HG03558 (cell line): Measurements from ENCODE around the gene PPFIA4.
"Not testable (repeated sequence)": the region's sequence is repeated elsewhere in the genome, so short reads cannot be mapped to it uniquely, and the experiment has no call there.

Experiments
- ATAC-seq: cut with Tn5 transposase; IDR thresholded peaks from one replicate; pipeline ENCODE4 v1.9.1; 2021; ENCODE audit warnings: moderate number of reproducible peaks; ENCODE audit not compliant: unreplicated experiment; ENCODE audit errors: extremely low read depth

Gene PPFIA4

DNA sequence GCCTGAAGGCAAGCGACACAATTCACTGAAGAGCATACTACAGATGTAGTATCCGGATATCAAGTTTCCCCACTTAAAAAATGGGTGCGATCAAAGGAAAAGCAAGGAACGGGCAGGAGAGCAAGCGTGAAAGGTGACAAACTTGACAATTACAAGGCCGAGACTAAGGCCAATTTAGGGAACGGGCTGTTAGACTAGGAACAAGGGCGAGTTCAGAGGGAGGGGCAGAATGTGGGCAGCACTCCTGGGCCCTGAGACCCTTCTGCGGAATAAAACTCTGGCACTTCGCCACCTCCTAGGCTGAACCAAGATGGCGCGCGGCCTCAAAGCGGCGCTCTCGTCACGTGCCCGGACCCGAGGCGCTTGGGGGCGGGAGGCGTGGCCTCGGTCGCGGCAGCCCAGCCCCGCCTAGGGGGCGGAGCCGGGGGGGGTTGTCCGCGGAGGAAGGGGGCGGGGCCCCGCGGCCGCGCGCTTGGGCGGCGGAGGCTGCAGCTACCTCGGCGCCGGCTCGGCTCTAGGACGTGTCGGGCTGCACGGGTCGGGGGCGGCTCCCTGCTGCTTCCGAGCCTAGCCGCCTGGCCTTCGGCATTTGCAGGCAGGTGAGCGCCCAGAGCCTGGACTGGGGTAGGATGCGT lies at the start of gene PPFIA4:
Gene PPFIA4, plus strand, starts transcription at position 461 of the 635 bp plus-strand sequence. CDS start 12,518 bp downstream, outside the sequence.
- ATAC-seq = peak; percentile 44

DNA sequence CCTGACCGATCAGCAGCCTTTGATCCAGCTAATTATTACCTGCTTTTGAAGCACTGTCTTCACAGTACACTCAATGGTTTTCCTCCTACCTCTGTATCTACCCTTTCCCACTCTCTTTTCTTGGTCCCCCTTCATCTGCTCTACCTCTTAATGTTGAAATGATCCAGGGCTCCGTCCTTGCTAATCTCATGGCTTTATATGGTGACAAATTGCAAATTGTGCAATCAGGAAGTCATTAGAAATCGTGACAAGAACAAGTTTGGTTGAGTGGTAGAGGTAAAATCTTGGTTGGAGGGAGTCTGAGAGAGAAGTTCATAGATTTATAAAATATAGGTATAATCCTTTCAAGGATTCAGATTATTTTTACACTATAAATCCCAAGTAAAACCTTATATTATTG lies 49.7 kb upstream of the PPFIA4 start:
- ATAC-seq = no peak

DNA sequence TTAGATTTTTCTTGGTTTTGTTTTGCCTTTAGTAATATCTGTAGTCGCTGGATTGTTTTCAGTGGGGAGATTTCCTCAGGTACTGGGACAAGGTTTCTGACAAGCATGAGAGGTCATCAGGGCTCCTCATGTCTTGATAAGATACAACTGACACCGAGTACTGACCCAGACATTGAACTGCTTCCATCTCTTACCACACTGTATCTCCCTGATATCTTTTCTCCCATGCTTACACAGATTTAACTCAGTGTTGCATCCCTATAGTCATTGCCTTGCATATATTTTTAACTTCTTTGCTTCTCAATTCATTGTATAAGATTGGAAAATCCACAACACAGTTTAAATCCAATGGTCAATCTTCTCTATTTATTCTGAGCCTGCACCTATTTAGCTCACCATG lies 46.8 kb upstream of the PPFIA4 start:
- ATAC-seq = no peak

DNA sequence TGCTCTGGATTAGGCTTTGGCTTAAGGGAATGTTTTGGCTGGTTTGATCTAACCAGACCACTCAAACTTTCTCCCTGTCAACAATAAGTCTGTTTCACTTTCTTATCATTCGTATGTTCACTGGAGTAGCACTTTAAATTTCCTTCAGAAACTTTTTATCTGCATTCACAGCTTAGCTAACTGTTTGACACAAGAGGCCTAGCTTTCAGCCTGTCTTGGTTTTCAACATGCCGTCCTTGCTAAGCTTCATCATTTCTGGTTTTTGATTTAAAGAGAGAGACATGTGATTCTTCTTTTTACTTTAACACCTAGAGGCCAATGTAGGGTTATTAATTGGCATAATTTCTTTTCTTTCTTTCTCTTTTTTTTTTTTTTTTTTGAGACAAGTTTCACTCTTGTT lies 44.4 kb upstream of the PPFIA4 start:
- no peak for ATAC-seq

DNA sequence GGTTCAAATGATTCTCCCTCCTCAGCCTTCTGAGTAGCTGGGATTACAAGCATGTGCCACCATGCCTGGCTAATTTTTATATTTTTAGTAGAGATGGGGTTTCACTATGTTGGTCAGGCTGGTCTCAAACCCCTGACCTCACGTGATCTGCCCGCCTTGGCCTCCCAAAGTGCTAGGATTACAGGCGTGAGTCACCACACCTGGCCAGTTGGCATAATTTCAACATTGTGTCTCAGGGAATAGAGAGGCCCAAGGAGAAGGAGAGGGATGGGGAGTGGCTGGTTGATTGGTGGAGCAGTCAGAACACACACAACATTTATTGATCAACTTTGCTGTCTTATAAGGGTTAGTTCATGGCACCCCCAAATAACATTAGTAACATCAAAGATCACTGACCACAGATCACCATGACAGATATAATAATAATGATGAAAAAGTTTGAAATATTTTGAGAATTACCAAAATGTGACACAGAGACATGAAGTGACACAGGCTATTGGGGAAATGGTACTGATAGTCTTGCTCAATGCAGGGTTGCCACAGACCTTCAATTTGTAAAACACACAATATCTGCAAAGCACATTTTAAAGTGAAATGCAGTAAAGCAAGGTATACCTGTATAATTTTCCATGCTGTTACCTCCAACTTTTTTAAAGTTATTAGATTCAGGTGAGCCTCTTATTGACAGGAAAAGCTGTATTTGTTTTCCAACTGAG lies 43.4 kb upstream of the PPFIA4 start:
- ATAC-seq = no peak

DNA sequence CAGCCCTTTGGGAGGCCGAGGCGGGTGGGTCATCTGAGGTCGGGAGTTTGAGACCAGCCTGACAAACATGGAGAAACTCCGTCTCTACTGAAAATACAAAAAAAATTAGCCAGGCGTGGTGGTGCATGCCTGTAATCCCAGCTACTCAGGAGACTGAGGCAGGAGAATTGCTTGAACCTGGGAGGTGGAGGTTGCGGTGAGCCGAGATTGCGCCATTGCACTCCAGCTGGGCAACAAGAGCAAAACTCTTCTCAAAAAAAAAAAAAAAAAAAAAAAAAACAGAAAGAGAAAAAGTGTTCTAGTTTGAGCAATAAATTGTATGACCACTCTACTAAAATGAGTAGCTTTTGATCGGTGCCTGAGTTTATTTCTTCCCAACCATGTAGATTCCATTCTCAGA lies 40.2 kb upstream of the PPFIA4 start:
- ATAC-seq = not testable (repeated sequence)

DNA sequence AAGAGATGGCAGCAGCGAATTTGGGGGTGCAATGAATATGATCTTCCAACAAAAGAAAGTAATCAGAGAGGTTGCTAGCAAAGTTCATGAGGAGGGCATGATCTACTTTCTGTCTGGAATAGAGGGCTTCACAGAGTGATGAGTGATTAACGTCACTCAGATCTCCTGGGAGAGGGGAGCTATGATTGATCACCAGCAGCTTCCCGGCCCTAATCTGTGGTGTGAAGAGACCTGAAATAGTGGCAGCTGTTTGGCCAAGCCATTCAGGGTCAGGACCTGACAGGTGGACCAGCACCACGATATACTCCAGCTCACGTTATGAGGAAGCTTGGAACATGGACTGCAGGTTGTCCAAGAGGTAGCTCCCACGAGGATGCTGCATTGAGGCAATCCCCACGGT lies 39.0 kb upstream of the PPFIA4 start:
- ATAC-seq = no peak

DNA sequence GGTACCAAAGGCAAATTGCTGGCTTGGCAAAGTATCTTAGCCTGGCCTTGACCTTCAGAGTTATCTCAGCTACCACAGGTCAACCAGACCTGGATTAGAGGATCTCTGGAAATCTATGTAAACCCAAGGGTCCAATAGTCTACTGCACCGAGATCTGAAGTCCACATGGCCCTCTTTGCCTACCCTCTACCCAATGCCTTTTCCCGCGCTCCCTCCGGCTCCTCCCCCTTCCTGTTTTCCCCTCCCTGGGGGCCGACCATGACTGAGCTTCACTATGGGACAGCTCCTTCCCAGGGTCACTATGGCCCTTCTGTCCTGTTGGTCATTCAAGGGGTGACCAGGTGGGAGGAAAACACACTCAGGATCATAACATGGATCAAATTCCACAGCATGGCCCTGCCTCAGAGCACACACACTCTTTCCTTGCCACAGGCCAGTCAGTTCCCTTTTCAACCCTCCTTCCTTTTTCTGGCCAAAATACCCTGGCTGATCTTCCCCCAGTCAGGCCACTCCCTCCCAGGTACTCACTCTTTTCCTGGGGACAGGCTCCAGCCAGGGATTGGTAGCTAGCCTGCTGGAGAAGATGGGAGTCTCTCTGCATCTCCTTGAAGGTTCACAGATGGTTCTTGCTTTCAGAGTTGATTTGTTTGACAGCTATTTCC lies 38.2 kb upstream of the PPFIA4 start:
- no peak for ATAC-seq

DNA sequence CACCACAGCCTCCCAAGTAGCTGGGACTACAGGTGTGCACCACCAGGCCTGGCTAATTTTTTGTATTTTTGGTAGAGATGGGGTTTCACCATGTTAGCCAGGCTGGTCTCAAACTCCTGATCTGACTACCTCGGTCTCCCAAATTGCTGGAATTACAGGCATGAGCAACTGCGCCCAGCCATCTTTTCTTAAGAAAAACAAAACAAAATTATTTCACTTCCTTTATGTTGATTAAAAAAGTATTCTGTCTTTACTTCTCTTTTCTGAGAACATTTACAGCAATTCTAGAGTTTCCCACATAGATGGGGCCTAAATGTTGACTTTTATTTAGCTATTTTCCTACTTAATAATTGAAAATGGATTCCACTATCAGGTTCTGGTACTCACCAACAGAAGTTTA lies 36.4 kb upstream of the PPFIA4 start:
- no peak for ATAC-seq

DNA sequence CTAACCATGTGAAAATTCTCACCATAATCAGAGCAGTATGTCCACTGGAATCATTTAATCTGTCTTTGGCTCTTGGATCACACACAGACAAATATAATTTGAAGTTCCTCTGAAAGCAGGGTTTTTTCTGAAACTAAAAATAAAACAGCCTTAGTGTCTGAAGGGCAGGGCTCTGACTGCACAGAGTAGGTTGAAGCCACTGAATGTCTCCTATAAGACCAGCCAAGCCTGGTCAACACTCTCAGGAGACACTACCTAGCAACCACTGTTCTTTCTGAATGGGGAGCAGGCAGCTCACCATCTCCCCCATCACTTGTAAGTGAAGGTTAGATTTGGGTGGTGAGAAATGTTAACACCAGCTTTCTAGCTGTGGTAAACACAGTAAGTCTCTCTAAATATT lies 35.2 kb upstream of the PPFIA4 start:
- ATAC-seq = no peak

DNA sequence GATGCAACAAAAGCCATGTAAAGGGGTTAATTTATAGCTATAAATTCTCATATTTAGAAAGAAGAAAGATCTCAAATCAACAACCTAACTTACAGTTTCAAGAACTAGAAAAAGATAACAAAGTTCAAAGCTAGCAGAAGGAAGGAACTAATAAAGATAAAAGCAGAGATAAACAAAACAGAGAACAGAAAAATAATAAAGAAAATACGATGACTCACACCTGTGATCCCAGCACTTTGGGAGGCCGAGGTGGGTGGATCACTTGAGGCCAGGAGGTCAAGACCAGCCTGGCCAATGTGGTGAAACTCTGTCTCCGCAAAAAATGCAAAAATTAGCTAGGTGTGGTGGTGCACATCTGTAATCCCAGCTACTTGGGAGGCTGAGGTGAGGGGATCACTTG lies 31.5 kb upstream of the PPFIA4 start:
- no peak for ATAC-seq

DNA sequence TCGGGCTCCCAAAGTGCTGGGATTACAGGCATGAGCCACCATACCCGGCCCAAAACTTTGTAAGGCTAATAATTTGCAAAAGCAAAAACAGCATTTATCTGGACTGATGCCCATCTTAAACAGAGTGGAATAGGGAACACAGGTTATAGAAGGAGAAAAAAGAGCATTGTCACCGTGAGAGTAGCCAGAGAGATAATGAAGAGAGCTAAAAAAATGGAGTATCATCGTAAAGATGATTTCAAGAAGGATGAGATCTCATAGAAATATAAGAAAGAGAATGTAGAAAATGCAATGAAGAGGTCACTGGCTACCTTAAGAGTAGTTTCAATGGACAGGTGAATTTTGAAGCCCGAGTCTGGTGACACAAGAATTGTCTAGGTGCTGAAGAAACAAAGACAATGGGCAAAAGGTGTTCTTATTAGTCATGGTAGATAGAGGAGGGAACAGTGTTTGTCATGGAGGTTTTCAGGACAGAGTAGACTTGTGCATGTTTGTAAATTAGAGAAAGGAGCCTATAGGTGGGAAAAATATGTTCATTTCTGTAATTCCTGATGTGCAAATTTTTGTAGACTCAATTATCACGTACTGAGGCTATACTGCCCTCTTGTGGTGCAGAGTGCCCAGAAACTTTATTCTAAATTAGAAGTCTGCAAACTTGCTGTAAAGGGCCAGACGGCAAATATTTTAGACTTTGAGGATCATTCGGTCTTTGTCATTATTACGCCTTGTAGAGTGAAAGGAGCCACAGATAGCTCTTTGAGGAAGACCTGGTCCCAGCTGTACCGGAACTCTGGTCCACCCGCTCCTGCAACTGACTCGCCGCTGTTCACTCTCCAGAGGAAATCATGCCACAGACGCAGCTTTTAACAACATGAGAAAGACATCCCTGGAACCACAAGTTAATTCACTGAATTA lies 27.2 kb upstream of the PPFIA4 start:
- no peak for ATAC-seq

DNA sequence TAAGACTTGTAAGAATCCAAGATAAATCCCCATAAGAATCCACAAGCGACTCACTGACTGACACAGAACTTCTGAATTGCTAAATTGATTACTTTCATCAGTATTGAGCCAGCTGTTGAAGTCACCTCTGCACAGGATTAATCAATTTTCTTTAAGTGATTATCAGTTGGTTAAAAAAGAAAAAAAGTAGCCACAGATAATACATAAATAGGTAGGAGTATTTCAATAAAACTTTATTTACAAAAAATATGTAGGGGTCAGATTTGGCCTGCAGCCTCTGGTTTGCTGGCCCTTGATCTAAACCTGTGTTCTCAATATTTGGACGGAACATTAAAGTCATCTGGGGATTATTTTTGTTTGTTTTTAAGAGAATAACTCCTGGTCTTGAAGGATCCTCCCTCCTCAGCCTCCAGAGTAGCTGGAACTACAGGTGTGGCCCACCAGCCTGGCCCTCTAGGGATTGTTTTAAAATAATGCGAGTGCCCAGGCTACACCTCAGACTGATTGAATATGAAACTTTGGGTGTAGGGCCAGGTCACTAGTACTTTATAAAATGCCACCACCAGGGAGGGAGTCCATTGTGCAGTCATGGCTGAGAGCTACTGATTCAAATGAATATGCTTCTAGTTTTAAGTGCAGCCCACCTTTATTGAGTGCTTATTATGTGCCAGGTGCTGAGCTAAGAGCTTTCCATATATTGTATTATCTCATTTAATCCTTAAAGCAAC lies 25.9 kb upstream of the PPFIA4 start:
- no peak for ATAC-seq

DNA sequence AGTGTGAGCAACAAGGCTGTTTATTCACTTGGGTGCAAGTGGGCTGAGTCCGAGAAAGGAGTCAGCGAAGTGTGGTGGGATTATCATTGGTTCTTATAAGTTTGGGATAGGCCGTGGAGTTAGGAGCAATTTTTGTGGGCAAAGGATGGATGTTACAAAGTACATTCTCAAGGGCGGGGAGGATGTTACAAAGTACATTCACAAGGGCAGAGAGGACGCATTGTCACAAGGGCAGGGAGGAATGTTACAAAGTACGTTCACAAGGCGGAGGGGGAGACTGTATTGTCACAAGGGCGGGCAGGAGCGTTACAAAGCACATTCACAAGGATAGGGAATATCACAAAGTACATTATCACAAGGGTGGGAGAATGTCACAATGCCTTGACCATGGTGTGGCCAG lies 24.3 kb upstream of the PPFIA4 start:
- no peak for ATAC-seq

DNA sequence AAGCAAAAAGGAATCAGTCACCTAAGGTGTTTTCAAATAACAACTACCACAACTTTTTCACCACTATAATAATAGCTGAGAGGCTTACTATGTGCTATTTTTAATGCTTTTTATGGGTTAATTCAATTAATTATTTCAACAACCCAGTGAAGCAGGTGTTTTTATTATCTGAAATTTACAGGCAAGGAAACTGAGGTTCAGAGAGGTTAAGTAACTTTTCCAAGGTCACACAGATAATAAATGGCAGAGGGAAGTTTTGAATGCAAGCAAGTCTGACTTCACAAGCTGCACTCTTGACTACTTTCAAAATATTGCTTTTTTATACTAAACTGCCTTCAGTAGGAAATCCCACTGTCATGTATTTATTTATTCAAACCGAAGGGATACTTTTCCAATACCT lies 23.3 kb upstream of the PPFIA4 start:
- no peak for ATAC-seq

DNA sequence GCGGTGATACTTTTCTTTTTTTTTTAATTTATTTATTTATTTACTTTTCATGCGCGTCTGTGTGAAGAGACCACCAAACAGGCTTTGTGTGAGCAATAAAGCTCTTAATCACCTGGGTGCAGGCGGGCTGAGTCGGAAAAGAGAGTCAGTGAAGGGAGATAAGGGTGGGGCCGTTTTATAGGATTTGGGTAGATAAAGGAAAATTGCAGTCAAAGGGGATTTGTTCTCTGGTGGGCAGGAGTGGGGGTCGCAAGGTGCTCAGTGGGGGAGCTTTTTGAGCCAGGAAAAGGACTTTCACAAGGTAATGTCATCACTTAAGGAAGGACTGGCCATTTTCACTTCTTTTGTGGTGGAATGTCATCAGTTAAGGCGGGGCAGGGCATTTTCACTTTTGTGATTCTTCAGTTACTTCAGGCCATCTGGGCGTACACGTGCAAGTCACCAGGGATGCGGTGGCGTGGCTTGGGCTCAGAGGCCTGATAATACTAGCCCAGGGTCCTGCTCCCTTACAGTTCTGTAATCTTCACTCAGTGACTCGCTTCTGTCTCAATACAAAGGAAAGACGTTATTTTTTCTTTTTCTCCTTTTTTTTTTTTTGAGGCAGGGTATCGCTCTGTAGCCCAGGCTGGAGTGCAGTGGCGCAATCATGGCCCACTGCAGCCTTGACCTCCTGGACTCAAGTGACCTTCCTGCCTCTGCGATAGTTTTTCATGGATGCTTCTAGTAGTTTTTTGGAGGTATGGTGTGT lies 20.7 kb upstream of the PPFIA4 start:
- ATAC-seq = not testable (repeated sequence)

DNA sequence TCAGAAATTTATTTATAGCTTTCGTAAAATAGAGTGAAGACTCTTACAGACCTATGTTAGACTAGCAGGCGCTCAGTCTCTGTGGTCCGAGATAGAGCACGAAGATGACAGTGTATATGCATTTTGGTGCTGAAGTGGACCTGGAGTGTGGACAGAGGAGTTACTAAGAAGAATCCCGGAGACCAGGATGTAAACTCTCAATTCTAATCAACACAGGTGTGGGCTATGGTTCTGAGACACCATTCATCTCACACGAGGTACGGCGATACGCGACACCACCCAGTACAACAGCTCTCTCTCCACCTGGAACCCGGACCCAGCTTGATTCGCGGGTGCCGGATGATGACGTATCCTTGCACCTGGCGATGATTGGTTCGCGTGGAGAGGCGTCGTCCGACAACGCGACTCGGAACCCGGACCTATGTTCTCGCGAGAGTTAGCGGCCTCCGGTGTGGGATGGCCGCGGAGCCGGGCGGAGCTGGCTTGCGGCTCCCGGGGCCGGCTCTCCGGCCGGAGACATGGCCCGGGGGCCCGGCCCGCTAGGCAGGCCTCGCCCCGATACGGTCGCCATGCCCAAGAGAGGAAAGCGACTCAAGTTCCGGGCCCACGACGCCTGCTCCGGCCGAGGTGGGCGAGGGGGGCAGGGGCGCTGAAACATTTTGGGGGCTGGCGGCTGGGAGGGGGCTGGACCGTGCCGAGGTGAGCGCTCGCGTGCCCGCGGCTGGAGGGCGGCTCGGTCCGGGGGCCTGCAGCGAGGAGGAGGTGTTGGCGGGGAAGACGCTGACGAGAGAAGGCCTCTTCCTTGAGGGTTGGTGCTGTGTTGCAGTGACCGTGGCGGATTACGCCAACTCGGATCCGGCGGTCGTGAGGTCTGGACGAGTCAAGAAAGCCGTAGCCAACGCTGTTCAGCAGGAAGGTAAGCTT lies 19.1 kb upstream of the PPFIA4 start, which contains the start of gene TMEM183A:
Gene TMEM183A, plus strand, starts transcription at position 427 of the 924 bp plus-strand sequence. Its CDS starts 92 bp downstream, at position 519.
- ATAC-seq = peak; percentile 66

DNA sequence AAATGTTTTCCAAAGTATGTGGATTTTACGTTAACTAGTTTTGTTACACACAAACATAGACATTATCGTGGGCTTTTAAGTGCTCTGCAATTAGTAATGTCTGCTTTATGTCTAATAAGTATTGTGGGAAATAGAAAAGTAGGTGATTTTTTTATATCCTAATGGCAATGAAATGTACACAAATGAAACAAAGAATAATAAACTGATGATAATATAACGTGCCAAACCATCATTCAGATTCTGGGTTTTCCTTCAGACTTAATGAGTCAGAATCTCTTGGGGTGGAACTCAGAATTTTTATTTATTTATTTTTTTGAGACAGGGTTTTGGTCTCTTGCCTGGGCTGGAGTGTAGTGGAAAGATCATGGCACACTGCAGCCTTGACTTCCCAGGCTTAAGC lies 17.1 kb upstream of the PPFIA4 start:
- no peak for ATAC-seq
